Activated CD8-positive, alpha-beta memory T cell treated with anti-CD3 and anti-CD28 coated beads, Interleukin-2, amount 10 ng/mL, durations not matched to agents 7 days and 5 days (primary cell): Measurements from ENCODE around the gene HOMER1. TPM values are rescaled to one million over a fixed set of nuclear protein-coding genes. Genes with fewer than 3 reads are reported as not detected.

Source experiments
- ATAC-seq: fragments of 150-1000 bp; cut with Tn5 transposase; one replicate; pipeline ENCODE4 v1.10.0; 2021; ENCODE audit warnings: moderate library complexity
- CTCF ChIA-PET: fragments of 350-600 bp; sonication (Branson Sonifier 250); formaldehyde crosslinking; loops from one replicate; lab custom pipeline; 2021; ENCODE audit warnings: antibody characterized with exemption; lab: Charles Lee
- DNase-seq: peaks from one replicate; pipeline ENCODE4 v3.0.0-alpha.2; 2020
- H3K27ac Mint-ChIP-seq: one replicate; pipeline ENCODE4 v1.8.0; 2021; ENCODE audit warnings: mild to moderate bottlenecking, mixed read lengths
- H3K27me3 Mint-ChIP-seq: one replicate; pipeline ENCODE4 v1.8.0; 2021; ENCODE audit warnings: mixed read lengths
- H3K36me3 Mint-ChIP-seq: one replicate; pipeline ENCODE4 v1.8.0; 2021; ENCODE audit warnings: mild to moderate bottlenecking, mixed read lengths
- H3K4me1 Mint-ChIP-seq: one replicate; pipeline ENCODE4 v1.8.0; 2021; ENCODE audit warnings: mixed read lengths
- H3K4me3 Mint-ChIP-seq: one replicate; pipeline ENCODE4 v1.8.0; 2021; ENCODE audit warnings: mild to moderate bottlenecking, moderate library complexity, mixed read lengths
- H3K9me3 Mint-ChIP-seq: one replicate; pipeline ENCODE4 v1.8.0; 2022; ENCODE audit warnings: low read depth, mixed read lengths
- total RNA-seq, 2 experiments: library from RNA; stranded (reverse); gene quantifications; one replicate each; pipeline ENCODE4 v1.2.3, GENCODE V29; 2021

The HOMER1 gene
- total RNA-seq, result 1 to 10 TPM; 2.5 to 5.2 TPM

GRCh38 chr5:79513704-79514390 lies at the start of gene HOMER1:
Gene HOMER1 (minus strand): TSS chr5:79514134. CDS start chr5:79512774, 1,360 bp downstream.
- peaks cover 20% of the 10 kb centered on the region for H3K27me3 Mint-ChIP-seq
- H3K4me3 Mint-ChIP-seq, result peak within 1 kb of the TSS; percentile 91
- ATAC-seq (peak; percentile 78), DNase-seq (peak; percentile 73)
- H3K9me3 Mint-ChIP-seq, result no peaks in the 10 kb centered on the region
- H3K27ac Mint-ChIP-seq, result peak within 1 kb of the TSS; percentile 94
- peaks cover 1% of the 10 kb centered on the region for H3K36me3 Mint-ChIP-seq
- peaks cover 22% of the 10 kb centered on the region for H3K4me1 Mint-ChIP-seq
- CTCF ChIA-PET, result interaction anchor here (0.8 kb wide), 1 partner anchor 344 kb away, joined by 4 read pairs; no protein-coding TSS in a partner anchor

GRCh38 chr5:79563247-79563590 lies 49.3 kb upstream of the HOMER1 start:
- no peak for DNase-seq
- H3K27me3 Mint-ChIP-seq, result peaks cover 3% of the 10 kb centered on the region
- ATAC-seq, result no peak
- H3K27ac Mint-ChIP-seq, result peak overlapping the region; percentile 15
- peaks cover 34% of the 10 kb centered on the region for H3K4me1 Mint-ChIP-seq
- CTCF ChIA-PET, result interaction anchor here (0.8 to 1.6 kb wide), 4 partner anchors 11 to 520 kb away, joined by 3 to 4 read pairs (median 4); no protein-coding TSS in a partner anchor
- H3K36me3 Mint-ChIP-seq, result peaks cover 29% of the 10 kb centered on the region
- H3K9me3 Mint-ChIP-seq, result no peaks in the 10 kb centered on the region
- H3K4me3 Mint-ChIP-seq, result no peak overlapping the region

GRCh38 chr5:79562351-79563246 lies 48.7 kb upstream of the HOMER1 start:
- ATAC-seq, result no peak
- H3K36me3 Mint-ChIP-seq, result peaks cover 29% of the 10 kb centered on the region

GRCh38 chr5:79561525-79561893 lies 47.6 kb upstream of the HOMER1 start:
- no peaks in the 10 kb centered on the region for H3K9me3 Mint-ChIP-seq
- H3K4me3 Mint-ChIP-seq, result no peak overlapping the region
- peak overlapping the region; percentile 95 for H3K27ac Mint-ChIP-seq
- peak; percentile 47 for DNase-seq
- H3K4me1 Mint-ChIP-seq, result peaks cover 42% of the 10 kb centered on the region
- CTCF ChIA-PET, result interaction anchor here (1.0 to 1.8 kb wide), 4 partner anchors 50 to 523 kb away, joined by 3 to 5 read pairs (median 5); partner anchors contain the start of gene TENT2
- ATAC-seq, result peak; percentile 52
- peaks cover 29% of the 10 kb centered on the region for H3K36me3 Mint-ChIP-seq
- no peaks in the 10 kb centered on the region for H3K27me3 Mint-ChIP-seq

More at GRCh38 chr5:79562351-79563246, 48.7 kb upstream of the HOMER1 start:
- Mint-ChIP-seq H3K4me3 (no peak overlapping the region), H3K27ac (peak overlapping the region; percentile 79), H3K27me3 (no peaks in the 10 kb centered on the region), H3K9me3 (no peaks in the 10 kb centered on the region), H3K4me1 (peaks cover 36% of the 10 kb centered on the region)
- CTCF ChIA-PET, result interaction anchor here (0.7 to 1.6 kb wide), 5 partner anchors 12 to 521 kb away, joined by 3 to 4 read pairs (median 3); no protein-coding TSS in a partner anchor
- DNase-seq, result no peak

GRCh38 chr5:79560771-79561524 lies 47.0 kb upstream of the HOMER1 start:
- DNase-seq (peak; percentile 70), ATAC-seq (peak; percentile 85)
- H3K9me3 Mint-ChIP-seq, result no peaks in the 10 kb centered on the region
- CTCF ChIA-PET, result interaction anchor here (1.0 to 1.8 kb wide), 4 partner anchors 51 to 524 kb away, joined by 3 to 5 read pairs (median 5); partner anchors contain the start of gene TENT2
- no peaks in the 10 kb centered on the region for H3K27me3 Mint-ChIP-seq
- peaks cover 29% of the 10 kb centered on the region for H3K36me3 Mint-ChIP-seq
- peaks cover 46% of the 10 kb centered on the region for H3K4me1 Mint-ChIP-seq
- no peak overlapping the region for H3K4me3 Mint-ChIP-seq
- peak overlapping the region; percentile 95 for H3K27ac Mint-ChIP-seq

- Mint-ChIP-seq H3K4me3 (no peak overlapping the region), H3K9me3 (peaks cover 2% of the 10 kb centered on the region), H3K27me3 (no peaks in the 10 kb centered on the region), H3K36me3 (peaks cover 12% of the 10 kb centered on the region), H3K4me1 (peaks cover 37% of the 10 kb centered on the region), H3K27ac (no peak overlapping the region)
- DNase-seq (no peak), ATAC-seq (no peak)
- CTCF ChIA-PET, result interaction anchor here (0.6 kb wide), 1 partner anchor 78 kb away, joined by 3 read pairs; no protein-coding TSS in a partner anchor
These were observed 41.5 kb upstream of the HOMER1 start for GRCh38 chr5:79555418-79555817.

GRCh38 chr5:79552984-79553383 lies 39.0 kb upstream of the HOMER1 start:
- Mint-ChIP-seq H3K4me1 (peaks cover 29% of the 10 kb centered on the region), H3K4me3 (no peak overlapping the region), H3K9me3 (peaks cover 2% of the 10 kb centered on the region), H3K36me3 (peaks cover 2% of the 10 kb centered on the region), H3K27me3 (no peaks in the 10 kb centered on the region), H3K27ac (no peak overlapping the region)
- ATAC-seq, result no peak
- DNase-seq, result no peak
- CTCF ChIA-PET, result interaction anchor here (1.8 kb wide), 1 partner anchor 530 kb away, joined by 11 read pairs; no protein-coding TSS in a partner anchor

- Mint-ChIP-seq H3K27ac (no peak overlapping the region), H3K9me3 (peaks cover 2% of the 10 kb centered on the region), H3K4me1 (peaks cover 4% of the 10 kb centered on the region), H3K27me3 (no peaks in the 10 kb centered on the region), H3K4me3 (no peak overlapping the region), H3K36me3 (peaks cover 2% of the 10 kb centered on the region)
- CTCF ChIA-PET, result interaction anchor here (1.1 kb wide), 1 partner anchor 970 kb away, joined by 3 read pairs; no protein-coding TSS in a partner anchor
- no peak for ATAC-seq
- no peak for DNase-seq
These were observed 34.0 kb upstream of the HOMER1 start for GRCh38 chr5:79547982-79548381.

- Mint-ChIP-seq H3K4me1 (no peaks in the 10 kb centered on the region), H3K27me3 (no peaks in the 10 kb centered on the region), H3K36me3 (peaks cover 2% of the 10 kb centered on the region), H3K9me3 (peaks cover 2% of the 10 kb centered on the region), H3K4me3 (no peak overlapping the region), H3K27ac (no peak overlapping the region)
- no peak for ATAC-seq
- no peak for DNase-seq
- CTCF ChIA-PET, result interaction anchor here (1.1 kb wide), 1 partner anchor 971 kb away, joined by 3 read pairs; no protein-coding TSS in a partner anchor
These were observed 33.5 kb upstream of the HOMER1 start for GRCh38 chr5:79547429-79547822.

- DNase-seq (no peak), ATAC-seq (no peak)
- Mint-ChIP-seq H3K36me3 (peaks cover 1% of the 10 kb centered on the region), H3K4me3 (no peak overlapping the region), H3K27ac (no peak overlapping the region), H3K9me3 (peaks cover 2% of the 10 kb centered on the region), H3K27me3 (no peaks in the 10 kb centered on the region), H3K4me1 (no peaks in the 10 kb centered on the region)
- CTCF ChIA-PET, result no interaction called here
These were observed 33.0 kb upstream of the HOMER1 start for GRCh38 chr5:79546782-79547428.

- Mint-ChIP-seq H3K27me3 (no peaks in the 10 kb centered on the region), H3K27ac (no peak overlapping the region), H3K9me3 (no peaks in the 10 kb centered on the region), H3K36me3 (no peaks in the 10 kb centered on the region), H3K4me1 (no peaks in the 10 kb centered on the region), H3K4me3 (no peak overlapping the region)
- no peak for DNase-seq
- ATAC-seq, result no peak
- CTCF ChIA-PET, result no interaction called here
These were observed 30.2 kb upstream of the HOMER1 start for GRCh38 chr5:79544131-79544530.

GRCh38 chr5:79540939-79541338 lies 27.0 kb upstream of the HOMER1 start:
- Mint-ChIP-seq H3K27me3 (peaks cover 9% of the 10 kb centered on the region), H3K27ac (no peak overlapping the region), H3K36me3 (no peaks in the 10 kb centered on the region), H3K4me1 (no peaks in the 10 kb centered on the region), H3K9me3 (no peaks in the 10 kb centered on the region), H3K4me3 (no peak overlapping the region)
- DNase-seq (no peak), ATAC-seq (no peak)
- CTCF ChIA-PET, result no interaction called here
